NCI-H2029 treated with DMSO at 0.1 percent for 48 hours (cell line): Measurements from ENCODE around the gene TMEM106C.

Source experiments
- DNase-seq: peaks from one replicate; lab custom pipeline; 2025; lab: John Stamatoyannopoulos, UW

The TMEM106C gene, protein sequence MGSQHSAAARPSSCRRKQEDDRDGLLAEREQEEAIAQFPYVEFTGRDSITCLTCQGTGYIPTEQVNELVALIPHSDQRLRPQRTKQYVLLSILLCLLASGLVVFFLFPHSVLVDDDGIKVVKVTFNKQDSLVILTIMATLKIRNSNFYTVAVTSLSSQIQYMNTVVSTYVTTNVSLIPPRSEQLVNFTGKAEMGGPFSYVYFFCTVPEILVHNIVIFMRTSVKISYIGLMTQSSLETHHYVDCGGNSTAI

DNA sequence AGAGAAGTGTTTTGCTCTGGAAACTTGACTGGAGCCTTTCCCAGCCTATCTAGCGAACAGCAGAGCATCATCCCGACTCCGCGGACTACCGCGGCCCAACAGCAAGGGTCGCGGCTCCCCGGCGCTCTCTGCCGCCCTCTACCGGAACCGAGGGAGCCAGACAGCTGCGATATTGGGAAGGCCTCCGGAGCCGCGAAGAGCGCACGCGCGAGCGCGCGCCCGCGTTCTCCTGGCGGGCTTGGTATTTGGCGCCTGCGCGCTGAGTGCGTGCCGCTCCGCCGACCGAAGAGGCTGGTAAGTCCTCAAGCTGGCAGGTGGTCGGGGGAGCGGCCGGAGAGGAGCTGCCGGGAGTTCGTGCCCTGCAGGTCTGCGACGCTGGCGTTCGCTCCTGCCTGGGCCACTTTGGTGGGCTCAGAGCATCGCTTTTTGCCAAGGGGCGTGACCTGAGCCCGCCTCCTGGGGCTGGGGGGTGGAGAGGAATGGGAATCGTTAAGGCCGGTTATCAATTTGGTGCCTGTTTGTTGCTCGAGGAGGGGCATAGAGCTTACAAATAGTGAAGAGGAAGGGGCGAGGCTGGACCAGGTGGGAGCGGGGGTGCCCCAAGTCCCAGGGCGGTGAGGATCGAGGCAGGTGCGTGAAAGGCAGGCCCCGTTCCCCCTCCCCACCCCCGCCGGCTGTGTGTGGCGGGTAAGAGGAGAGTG lies at the start of gene TMEM106C:
TSS of gene TMEM106C (plus strand) at position 257 of the 701 bp plus-strand sequence. CDS start 641 bp downstream, outside the sequence.
- DNase-seq = peak; percentile 46

DNA sequence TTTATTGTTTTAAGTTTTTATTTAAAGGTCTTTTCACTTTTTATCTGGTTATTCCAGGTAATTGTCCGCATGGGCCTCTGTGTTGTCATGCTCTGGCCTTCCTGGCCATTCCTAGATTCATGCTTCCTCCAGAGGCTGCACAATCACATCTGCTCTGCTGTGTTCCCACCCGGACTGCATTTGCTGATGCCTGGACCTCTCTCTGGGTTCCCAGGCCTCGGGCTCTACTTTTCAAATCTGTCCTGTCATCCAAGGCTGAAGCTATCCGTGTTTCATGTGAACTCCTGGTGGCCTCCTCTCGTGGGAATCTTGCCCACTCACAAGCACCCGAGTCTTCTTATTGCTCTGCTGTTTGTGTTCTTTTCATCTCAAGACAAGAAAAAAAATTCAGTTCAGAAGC lies 42.5 kb upstream of the TMEM106C start:
- DNase-seq = no peak

DNA sequence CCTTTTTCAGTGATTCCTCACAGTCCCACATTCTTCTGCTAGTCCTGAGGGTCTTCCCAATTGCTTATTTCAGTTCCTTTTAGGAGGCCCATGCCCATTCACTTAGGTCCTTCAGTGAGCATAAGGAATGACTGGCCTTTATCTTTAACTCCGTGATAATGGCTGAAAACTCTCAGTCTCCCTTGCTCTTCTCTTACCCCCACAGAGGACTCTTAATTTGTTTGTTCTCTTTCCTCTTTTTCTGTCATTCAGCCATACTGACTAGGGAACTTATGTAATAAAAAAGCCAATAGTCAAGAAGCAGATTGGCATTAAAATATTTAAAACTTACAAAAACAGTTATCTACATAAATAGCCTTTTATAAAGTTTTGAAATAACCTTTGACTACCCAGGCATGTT lies 41.5 kb upstream of the TMEM106C start:
- no peak for DNase-seq

DNA sequence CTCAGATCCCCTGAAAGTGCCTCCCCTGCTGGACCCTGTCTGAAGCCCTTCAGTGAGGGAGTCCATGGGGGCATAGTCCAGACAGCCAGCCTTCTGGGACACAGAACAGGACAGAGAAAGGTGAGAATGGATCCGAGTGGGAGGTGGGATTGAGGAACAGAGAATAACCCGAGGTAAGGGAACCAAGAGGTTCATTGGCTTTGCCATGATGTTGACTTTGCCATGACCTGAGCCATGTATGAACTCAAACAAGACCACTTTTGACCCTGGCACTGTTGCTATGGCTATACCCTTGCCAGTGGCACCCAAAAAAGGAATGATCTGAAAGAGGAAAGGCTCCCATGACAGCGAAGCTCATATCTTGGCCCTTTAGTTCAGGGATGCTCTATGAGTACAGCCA lies 36.0 kb upstream of the TMEM106C start:
- DNase-seq = no peak

DNA sequence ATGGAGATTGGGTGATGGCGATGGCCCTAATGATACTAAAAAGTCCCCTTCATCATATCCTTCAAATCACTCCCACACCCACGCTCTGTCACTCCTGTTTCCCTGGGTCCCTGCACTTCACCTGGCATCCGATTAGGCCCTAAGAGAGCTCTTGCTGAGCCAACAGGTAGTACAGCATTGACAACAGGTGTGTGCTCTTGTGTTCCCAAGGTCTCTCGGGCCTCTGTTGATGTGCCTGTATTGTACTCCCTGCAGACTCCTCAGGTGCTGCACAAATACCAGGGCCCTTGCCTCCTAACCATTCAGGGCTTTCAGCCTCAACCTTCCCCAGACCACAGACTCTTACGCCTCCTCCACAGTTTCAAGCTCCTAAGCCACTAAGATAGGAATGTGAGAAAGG lies 32.8 kb upstream of the TMEM106C start:
- no peak for DNase-seq

DNA sequence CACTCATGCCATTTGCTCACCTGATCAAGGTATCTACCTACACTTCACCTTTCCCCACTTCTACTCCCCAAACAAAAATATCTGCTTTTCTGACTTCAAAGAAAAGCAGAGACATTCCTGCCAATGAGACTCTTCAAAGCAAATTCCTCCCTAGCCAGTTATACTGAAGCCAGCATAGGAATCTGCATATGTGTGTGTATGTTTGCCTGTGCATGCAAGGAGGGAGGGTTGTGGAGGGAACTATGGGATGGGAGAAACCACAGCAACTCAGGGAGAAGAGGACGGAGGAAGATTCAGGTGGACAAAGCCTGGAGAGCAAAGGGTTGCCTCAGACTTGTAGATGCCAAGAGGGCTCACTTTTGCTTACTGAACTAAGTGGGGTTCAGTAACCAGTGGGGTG lies 32.2 kb upstream of the TMEM106C start:
- no peak for DNase-seq

DNA sequence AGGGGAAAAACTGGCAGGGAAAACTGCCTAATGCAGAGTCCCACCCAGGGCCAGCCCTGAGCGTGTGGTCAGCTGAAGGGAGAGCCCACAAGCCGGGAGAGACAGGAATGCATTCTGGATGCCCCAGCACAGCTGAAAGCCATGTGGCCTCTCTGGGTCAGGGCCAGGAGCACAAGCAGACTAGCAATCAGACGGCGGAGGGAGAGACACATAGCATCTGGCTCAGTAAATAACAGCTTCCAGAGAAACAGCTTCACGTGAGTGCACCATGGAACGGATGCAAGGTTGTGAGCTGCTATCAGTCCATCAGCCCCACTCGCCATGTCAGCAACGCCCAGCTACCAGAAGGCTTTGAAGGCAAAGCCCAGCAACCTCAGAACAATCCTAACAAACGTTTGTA lies 28.2 kb upstream of the TMEM106C start:
- no peak for DNase-seq

DNA sequence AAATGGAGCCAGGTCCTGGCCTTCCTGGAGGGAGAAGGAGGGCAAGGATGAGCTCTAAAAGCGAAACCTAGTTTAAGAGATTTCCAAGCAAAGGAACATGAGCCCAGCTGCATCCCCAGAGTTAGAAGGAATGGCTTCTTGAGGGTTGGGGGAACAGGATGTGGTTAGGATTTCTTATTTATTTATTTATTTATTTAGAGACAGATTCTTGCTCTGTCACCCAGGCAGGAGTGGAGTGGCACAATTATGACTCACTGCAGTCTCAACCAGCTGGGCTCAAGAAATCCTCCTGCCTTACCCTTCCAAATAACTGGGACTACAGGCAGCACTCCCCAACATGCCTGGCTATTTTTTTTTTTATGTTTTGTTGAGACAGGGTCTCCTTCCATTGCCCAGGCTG lies 25.3 kb upstream of the TMEM106C start:
- DNase-seq = no peak

DNA sequence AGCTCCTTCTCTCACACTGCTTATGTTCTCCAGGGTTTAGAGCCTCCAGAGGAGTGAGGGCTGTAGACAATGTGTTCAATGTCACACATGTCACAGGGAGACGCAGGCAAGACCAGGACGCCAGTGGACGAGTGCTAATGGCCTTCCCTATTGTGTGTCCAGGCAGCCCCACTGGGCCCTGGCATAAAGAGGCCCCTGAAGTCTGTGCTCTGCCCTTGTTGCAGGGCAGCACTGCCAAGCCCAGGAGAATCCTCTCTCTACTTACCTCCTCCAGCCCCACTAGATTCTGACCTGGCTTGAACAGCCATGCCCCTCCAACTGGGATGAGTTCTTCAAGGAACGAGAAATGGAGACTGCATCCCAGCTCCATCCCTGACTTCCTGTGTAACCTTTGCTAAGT lies 24.8 kb upstream of the TMEM106C start:
- DNase-seq = no peak

DNA sequence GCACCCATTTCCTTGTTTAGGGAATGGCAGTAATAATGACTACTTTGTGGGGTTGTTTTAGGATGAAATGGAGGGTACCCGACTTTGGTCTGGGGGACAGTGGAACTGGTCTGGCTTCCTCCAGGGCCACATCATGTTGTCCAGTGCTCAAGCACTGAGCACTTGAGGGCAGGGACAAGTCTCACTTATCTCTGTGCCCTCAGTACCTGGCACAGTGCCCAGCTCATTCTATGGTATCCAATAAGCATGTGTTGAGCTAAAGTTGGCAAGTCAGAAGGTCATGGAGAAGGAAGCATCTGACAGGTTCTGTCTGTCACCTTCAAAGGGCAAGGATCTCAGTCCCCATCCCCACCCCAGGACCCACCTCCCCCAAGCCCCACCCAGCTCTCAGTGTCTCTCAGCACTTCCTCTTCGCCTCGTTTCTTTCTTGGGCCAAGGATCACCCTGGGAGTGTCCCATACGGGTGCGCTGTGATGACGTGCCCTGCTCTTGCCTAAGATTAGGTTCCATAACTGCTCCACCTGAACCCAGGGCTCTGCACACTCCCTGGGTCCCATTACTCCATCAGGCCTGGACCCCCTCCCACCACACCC lies 24.3 kb upstream of the TMEM106C start:
- peak; percentile 7 for DNase-seq

DNA sequence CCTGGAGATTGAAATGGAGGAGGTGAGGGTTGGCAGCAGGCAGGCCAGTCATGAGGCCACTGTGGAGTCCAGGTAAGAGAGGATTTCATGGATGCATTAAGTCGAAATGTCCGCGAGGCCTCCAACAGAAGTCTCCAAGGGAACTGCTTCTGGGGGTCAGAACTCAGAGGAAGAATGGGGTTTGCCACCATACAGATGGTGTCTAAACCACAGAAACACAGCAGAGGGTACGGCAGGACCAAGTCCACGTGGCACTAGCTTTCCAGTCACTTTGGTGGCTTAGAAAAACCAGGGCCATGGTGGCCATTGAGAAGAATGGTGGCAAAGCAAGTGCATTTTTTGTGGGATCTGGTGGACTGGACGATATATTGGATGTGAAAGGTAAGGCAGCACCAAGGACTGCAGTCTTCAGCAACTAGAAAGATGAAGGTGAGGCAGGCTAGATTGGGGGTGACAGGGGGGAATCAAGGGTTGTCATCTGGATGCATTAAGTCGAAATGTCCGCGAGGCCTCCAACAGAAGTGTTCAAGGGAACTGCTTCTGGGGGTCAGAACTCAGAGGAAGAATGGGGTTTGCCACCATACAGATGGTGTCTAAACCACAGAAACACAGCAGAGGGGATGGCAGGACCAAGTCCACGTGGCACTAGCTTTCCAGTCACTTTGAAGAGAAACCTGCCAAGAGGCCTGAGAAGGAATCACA lies 22.5 kb upstream of the TMEM106C start:
- no peak for DNase-seq

DNA sequence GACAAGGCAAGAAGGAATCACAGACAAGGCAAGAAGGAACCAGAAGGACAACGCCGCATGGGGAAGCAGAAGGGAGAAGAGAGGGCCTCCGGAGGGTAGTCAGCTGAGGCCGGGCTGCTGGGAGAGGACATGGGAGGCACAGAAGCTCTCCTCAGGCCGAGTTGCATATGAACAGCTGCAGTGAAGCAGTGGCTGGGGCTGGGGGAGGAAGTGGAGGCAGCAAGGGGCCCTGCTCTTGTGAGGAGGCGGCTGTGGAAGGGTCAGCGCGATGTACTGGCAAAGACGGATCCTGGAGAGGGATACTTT lies 22.0 kb upstream of the TMEM106C start:
- no peak for DNase-seq

DNA sequence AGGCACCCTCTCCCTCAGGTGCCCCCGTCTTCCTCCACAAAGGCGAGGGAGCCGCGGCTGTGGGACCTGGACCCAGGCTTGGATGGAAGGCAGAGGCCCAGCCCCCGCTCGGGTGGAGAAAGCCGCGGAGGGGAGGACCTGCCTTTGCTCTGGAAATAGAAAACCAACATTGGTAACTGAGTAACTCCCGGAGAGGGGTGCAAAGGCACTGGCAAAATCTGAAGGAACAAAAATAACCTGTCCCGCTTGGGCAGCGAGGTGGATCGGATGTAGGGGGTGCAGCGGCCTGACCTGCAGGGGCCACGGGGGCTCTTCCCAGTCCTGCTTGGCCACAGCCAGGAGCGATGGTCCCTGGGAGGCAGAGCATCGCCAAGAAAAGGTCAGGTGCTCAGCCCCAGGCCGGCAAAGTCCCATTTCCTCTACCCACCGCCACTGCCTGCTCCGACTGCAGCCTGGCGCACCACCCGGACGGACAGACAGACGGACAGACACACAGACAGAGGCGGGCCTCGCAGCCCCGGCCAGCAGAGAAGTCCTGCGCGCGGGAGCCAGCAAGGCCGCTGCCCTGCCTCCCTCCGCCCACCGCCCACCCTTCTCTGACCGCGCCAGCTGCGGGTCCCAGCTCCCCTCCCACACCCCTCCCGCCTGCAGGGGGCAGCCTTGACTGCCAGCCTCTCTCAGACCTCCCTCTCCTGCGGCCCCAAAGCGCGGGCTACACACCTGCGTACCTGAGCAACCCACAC lies 21.4 kb upstream of the TMEM106C start:
- no peak for DNase-seq

DNA sequence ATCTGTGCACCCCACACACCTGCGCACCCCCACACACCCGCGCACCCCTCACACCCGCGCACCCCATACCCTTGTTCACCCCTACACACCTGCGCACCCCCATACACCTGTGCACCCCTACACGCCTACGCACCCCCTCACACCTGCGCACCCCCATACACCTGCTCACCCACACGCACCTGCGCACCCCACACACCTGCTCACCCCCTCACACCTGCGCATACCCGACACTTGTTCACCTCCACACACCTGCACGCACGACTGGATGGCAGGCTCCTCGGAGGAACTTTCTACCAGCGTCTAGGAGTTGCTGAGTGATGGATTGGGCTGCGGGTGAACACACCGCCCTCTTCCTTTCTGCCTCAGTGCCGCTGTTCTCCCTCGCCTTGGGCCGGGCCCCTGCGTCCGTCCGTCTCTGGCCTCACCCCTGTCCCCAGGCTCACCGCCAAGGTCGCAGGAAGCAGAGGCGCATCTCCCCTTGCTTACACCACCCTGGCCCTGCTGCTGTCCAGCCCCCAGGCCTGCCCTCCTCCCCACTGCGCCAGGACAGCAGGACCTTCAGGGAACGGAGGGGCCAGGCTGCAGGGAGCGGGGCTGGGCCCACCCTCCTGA lies 20.7 kb upstream of the TMEM106C start:
- DNase-seq = no peak

DNA sequence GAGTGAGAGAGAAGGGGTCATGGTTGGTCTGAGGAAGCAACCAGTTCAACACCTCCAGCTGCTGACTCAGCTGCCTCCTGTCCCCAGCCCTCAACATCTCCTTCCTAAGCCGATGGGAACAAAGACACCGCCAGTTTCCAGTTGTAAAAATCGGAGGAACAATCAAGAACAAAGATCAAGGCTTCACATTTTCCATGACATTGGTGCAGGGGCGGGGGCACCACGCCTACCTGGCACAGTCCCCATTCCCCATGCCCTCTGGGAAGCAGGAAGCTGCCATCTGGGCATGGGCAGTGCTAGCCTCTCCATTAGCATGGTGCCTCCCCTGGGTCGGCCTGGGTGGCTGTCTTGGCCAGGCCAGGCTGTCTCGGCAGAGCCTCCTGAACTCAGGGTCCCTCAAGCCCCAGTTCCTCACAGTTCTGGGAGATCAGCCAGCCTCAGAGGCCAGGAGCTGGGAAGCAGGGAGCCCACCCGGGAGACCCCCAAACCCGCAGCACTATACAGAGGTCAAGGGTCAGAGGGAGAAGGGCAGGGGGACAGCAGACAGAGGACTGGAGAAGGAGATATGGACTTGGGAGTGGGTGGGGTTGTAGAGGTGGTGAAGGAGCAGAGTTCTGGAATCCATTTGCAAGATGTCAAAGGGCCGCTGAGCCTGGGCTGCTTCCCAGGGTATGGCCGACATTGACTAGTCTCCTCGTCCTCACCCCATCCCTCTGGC lies 19.6 kb upstream of the TMEM106C start:
- DNase-seq = no peak

DNA sequence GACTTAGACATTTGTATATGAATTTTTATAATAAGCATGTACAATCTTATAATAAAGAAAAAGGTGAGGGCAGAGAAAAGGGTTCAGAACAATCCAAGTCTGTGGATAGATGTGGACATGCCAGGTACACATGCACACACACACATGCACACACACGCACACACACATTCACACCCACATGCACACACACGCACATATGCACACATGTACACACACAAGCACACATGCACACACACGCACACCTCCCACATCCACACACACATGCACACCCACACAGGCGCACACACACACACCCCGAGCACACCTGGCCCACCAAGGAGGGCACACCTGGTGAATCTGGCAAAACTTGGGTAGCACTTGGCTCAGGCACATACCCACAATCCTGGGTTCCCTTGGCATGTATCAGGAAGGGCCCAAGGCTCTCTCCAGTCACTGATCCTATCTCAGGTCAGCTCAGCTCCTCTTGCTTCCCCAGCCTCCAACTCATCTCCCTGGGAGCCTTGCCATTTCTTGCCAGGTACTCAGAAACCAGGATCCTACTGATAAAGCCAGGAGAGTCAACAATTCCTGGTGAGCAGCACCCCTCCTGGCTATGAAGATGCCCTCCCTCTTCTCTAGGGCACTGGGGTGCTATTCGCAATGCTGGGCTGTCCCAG lies 18.6 kb upstream of the TMEM106C start:
- DNase-seq = no peak

DNA sequence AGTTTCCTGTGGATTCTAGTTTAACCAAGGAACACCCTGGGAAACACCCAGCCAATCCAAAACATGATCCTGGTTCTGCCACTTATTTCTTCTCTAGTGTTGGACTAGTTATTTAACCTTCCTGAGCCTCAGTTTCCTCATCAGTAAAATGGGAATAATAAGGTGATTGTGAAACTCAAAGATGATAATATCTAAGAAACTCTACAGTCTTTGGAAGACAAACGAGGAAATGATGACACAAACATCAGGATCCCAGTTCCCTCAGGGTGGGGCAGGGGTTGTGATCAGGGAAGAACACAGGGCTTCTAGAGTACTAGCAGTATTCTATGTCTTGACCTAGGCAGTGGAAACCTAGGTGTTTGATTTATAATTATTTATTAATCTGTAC lies 18.1 kb upstream of the TMEM106C start:
- DNase-seq = no peak

DNA sequence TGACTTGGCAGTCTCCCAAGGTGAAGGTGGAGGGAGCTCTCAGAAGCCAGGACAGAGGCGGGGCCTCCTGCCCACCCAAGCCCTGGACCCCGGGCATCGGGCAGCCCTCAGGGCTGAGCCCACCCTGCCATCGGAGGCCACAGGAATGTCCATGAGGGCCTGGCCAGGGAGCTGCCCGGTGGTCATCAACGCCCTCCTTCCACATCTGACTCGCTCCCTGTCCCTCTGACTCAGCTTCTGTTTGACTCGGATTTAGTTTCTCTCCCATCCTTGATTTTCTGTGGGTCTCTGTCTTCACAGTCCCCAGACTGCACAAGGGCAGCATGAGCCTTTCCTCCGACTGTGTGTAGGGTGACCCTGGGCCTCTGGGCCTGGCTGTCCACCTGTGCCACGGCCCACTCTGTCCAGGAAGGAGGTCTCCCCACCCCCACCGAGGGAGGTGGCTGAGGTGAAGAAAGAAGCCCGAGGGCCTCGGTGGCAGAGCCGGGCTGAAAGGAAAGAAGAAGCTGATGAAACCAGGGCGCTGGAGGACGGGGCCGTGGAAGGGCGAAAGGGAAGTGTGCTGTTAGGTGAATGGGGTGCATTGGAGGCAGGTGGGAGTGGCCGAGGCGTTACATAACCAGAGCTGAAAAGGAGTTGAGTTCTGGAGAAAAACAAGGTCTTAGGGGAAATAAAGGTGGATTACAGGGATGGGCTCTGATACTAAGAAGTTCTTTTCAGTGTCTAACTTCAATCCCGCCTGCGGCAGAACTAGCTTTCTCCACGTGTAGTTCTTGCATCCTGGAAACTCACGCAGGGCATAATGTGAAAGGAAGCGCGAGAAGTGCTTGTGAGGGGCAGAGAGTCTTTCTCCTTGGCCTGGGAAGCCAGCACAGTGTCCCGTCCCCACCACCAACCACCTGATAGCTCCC lies 16.7 kb upstream of the TMEM106C start:
- no peak for DNase-seq

DNA sequence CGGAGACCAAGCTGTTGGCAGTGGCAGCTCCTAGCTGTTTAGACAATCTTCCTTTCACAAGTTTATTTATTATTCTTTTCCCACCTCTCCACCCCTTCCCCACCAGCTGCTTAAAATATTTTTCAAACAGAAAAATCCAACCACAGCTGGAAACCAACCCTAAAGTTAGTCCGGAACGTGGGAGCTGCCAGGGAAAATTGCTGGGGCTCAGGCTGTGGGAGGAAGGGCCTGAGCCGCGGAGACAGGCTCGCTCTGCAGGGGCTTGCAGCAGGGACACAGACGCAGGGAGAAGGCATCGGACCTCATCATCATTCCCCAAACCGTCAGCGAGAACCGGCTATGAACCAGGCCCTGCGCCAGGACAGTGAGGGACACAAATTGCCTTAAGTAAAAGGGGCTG lies 16.1 kb upstream of the TMEM106C start:
- no peak for DNase-seq
